Naive thymus-derived CD8-positive, alpha-beta T cell (primary cell): ENCODE measurements around the gene ADCY2. TPM values are rescaled to one million over a fixed set of nuclear protein-coding genes. Genes with fewer than 3 reads are reported as not detected.
"Not testable (repeated sequence)": the region's sequence is repeated elsewhere in the genome, so short reads cannot be mapped to it uniquely, and the experiment has no call there.

Source experiments
- ATAC-seq, 2 donors: fragments of 150-1000 bp; cut with Tn5 transposase in 1 of 2; sonication (Bioruptor Pico), chemical (Tn5 transposase) in 1 of 2; 1 replicate in 1 of 2; 2 replicates in 1 of 2; pipeline ENCODE4 v1.10.0; 2021; ENCODE audit warnings: mild to moderate bottlenecking in 2 of 2, moderate library complexity in 2 of 2
- POLR2A ChIA-PET: fragments of 350-600 bp; sonication (Branson Sonifier 250); formaldehyde crosslinking; loops from one replicate; lab custom pipeline; 2021; ENCODE audit warnings: antibody characterized with exemption; lab: Charles Lee
- DNase-seq, 10 donors: peaks; one replicate each; pipeline versions ENCODE4 v3.0.0 to v3.0.0-alpha.2; 2020 to 2022
- H3K27ac Mint-ChIP-seq, 10 donors: one replicate each; pipeline ENCODE4 v1.8.0; 2020 to 2022; ENCODE audit warnings: mild to moderate bottlenecking in 10 of 10, mixed read lengths in 10 of 10, moderate library complexity in 4 of 10, inconsistent platforms in 1 of 10
- H3K27me3 Mint-ChIP-seq, 5 donors: one replicate each; pipeline ENCODE4 v1.8.0; 2021 to 2022; ENCODE audit warnings: mixed read lengths in 5 of 5
- H3K36me3 Mint-ChIP-seq, 3 donors: one replicate each; pipeline ENCODE4 v1.8.0; 2020 to 2022; ENCODE audit warnings: mixed read lengths in 3 of 3, mild to moderate bottlenecking in 2 of 3, inconsistent platforms in 1 of 3
- H3K4me1 Mint-ChIP-seq, 4 donors: one replicate each; pipeline ENCODE4 v1.8.0; 2021 to 2022; ENCODE audit warnings: mixed read lengths in 4 of 4
- H3K4me3 Mint-ChIP-seq, 10 donors: one replicate each; pipeline ENCODE4 v1.8.0; 2020 to 2022; ENCODE audit warnings: mild to moderate bottlenecking in 10 of 10, mixed read lengths in 10 of 10, moderate library complexity in 6 of 10, inconsistent platforms in 1 of 10
- H3K9me3 Mint-ChIP-seq, 9 donors: one replicate each; pipeline ENCODE4 v1.8.0; 2020 to 2022; ENCODE audit warnings: mixed read lengths in 9 of 9, mild to moderate bottlenecking in 3 of 9, inconsistent platforms in 1 of 9, moderate library complexity in 1 of 9
- polyA plus RNA-seq, 3 donors: library from polyadenylated mRNA; unstranded; fragments of 300-500 nt; fragmentation: Illumina TruSeq; gene quantifications; one replicate each; pipeline ENCODE4 v1.2.3, GENCODE V29; 2021
- total RNA-seq, 8 experiments: library from RNA in 2 of 8; stranded (reverse) in 2 of 8; gene quantifications; one replicate each; pipeline ENCODE4 v1.2.3 and lab custom pipeline; 2021 to 2026

ADCY2 gene
- total and polyA plus RNA-seq, 5 experiments from 2014 or later, result not detected

- H3K9me3 Mint-ChIP-seq, DNase-seq, ATAC-seq, H3K4me1 Mint-ChIP-seq, H3K36me3 Mint-ChIP-seq, H3K4me3 Mint-ChIP-seq, POLR2A ChIA-PET: not testable (repeated sequence)
- Mint-ChIP-seq H3K27me3 (peaks cover 2 to 16% (median 9%) of the 10 kb centered on the region in 5 donors), H3K27ac (peak overlapping the region in 1 of 10 donors; percentile 42)
Measured at GRCh38 chr5:7423231-7423630, 27.3 kb downstream of the ADCY2 start.

- Mint-ChIP-seq H3K9me3 (peaks cover 0 to 7% (median 0%) of the 10 kb centered on the region in 9 donors), H3K4me1 (no peaks in the 10 kb centered on the region), H3K4me3 (no peak overlapping the region), H3K36me3 (no peaks in the 10 kb centered on the region), H3K27me3 (peaks cover 2 to 13% (median 3%) of the 10 kb centered on the region in 5 donors), H3K27ac (no peak overlapping the region)
- no peak for DNase-seq
- no peak for ATAC-seq
- POLR2A ChIA-PET, result no interaction called here
Measured at GRCh38 chr5:7425830-7426229, 29.9 kb downstream of the ADCY2 start.

- ATAC-seq, result no peak
- Mint-ChIP-seq H3K4me1 (no peaks in the 10 kb centered on the region), H3K27ac (no peak overlapping the region), H3K4me3 (no peak overlapping the region), H3K9me3 (peaks cover 0 to 7% (median 0%) of the 10 kb centered on the region in 9 donors), H3K36me3 (no peaks in the 10 kb centered on the region), H3K27me3 (peaks cover 0 to 13% (median 2%) of the 10 kb centered on the region in 5 donors)
- POLR2A ChIA-PET, result no interaction called here
- DNase-seq, result no peak
Measured at GRCh38 chr5:7426284-7426683, 30.3 kb downstream of the ADCY2 start.

GRCh38 chr5:7434914-7435313, 39.0 kb downstream of the ADCY2 start:
- POLR2A ChIA-PET, result no interaction called here
- Mint-ChIP-seq H3K9me3 (peaks cover 0 to 17% (median 6%) of the 10 kb centered on the region in 9 donors), H3K36me3 (no peaks in the 10 kb centered on the region), H3K4me3 (no peak overlapping the region), H3K27ac (no peak overlapping the region), H3K27me3 (no peaks in the 10 kb centered on the region), H3K4me1 (no peaks in the 10 kb centered on the region)
- DNase-seq (no peak), ATAC-seq (no peak)

GRCh38 chr5:7435503-7435902, 39.6 kb downstream of the ADCY2 start:
- Mint-ChIP-seq H3K36me3 (no peaks in the 10 kb centered on the region), H3K4me3 (no peak overlapping the region), H3K9me3 (peaks cover 0 to 18% (median 6%) of the 10 kb centered on the region in 9 donors), H3K27me3 (no peaks in the 10 kb centered on the region), H3K27ac (no peak overlapping the region), H3K4me1 (no peaks in the 10 kb centered on the region)
- POLR2A ChIA-PET, result no interaction called here
- no peak for DNase-seq
- no peak for ATAC-seq

- no peaks in the 10 kb centered on the region for H3K4me1 Mint-ChIP-seq
- no peak overlapping the region for H3K27ac Mint-ChIP-seq
- DNase-seq (no peak), ATAC-seq (no peak)
- no peaks in the 10 kb centered on the region for H3K36me3 Mint-ChIP-seq
- H3K9me3 Mint-ChIP-seq, result peaks cover 0 to 18% (median 6%) of the 10 kb centered on the region in 9 donors
- POLR2A ChIA-PET, result no interaction called here
- H3K4me3 Mint-ChIP-seq, result no peak overlapping the region
- peaks cover 0 to 3% (median 0%) of the 10 kb centered on the region in 5 donors for H3K27me3 Mint-ChIP-seq
Measured at GRCh38 chr5:7436521-7436920, 40.6 kb downstream of the ADCY2 start.

GRCh38 chr5:7437836-7438235, 41.9 kb downstream of the ADCY2 start:
- peaks cover 0 to 18% (median 6%) of the 10 kb centered on the region in 9 donors for H3K9me3 Mint-ChIP-seq
- H3K36me3 Mint-ChIP-seq, result no peaks in the 10 kb centered on the region
- no peak overlapping the region for H3K4me3 Mint-ChIP-seq
- ATAC-seq, result no peak
- POLR2A ChIA-PET, result no interaction called here
- no peaks in the 10 kb centered on the region for H3K4me1 Mint-ChIP-seq
- H3K27ac Mint-ChIP-seq, result no peak overlapping the region
- no peak for DNase-seq
- H3K27me3 Mint-ChIP-seq, result peaks cover 0 to 3% (median 0%) of the 10 kb centered on the region in 5 donors

- Mint-ChIP-seq H3K4me3 (no peak overlapping the region), H3K9me3 (peaks cover 0 to 5% (median 0%) of the 10 kb centered on the region in 9 donors), H3K27ac (no peak overlapping the region), H3K4me1 (no peaks in the 10 kb centered on the region), H3K27me3 (peaks cover 0 to 6% (median 0%) of the 10 kb centered on the region in 5 donors), H3K36me3 (no peaks in the 10 kb centered on the region)
- POLR2A ChIA-PET, result no interaction called here
- DNase-seq (no peak), ATAC-seq (no peak)
Measured at GRCh38 chr5:7445068-7445467, 49.1 kb downstream of the ADCY2 start.

- Mint-ChIP-seq H3K27ac (no peak overlapping the region), H3K4me3 (no peak overlapping the region), H3K27me3 (peaks cover 0 to 4% (median 0%) of the 10 kb centered on the region in 5 donors), H3K9me3 (peaks cover 0 to 3% (median 0%) of the 10 kb centered on the region in 9 donors), H3K4me1 (no peaks in the 10 kb centered on the region), H3K36me3 (no peaks in the 10 kb centered on the region)
- POLR2A ChIA-PET, result no interaction called here
- DNase-seq, result no peak
- ATAC-seq, result no peak
Measured at GRCh38 chr5:7445831-7446230, 49.9 kb downstream of the ADCY2 start.

- Mint-ChIP-seq H3K36me3 (no peaks in the 10 kb centered on the region), H3K27me3 (peaks cover 0 to 4% (median 0%) of the 10 kb centered on the region in 5 donors), H3K4me3 (no peak overlapping the region), H3K9me3 (peaks cover 0 to 2% (median 0%) of the 10 kb centered on the region in 9 donors), H3K4me1 (no peaks in the 10 kb centered on the region), H3K27ac (no peak overlapping the region)
- DNase-seq (no peak), ATAC-seq (no peak)
- POLR2A ChIA-PET, result no interaction called here
Measured at GRCh38 chr5:7446913-7447312, 51.0 kb downstream of the ADCY2 start.

GRCh38 chr5:7453947-7454346, 58.0 kb downstream of the ADCY2 start:
- no peak overlapping the region for H3K27ac Mint-ChIP-seq
- ATAC-seq (no peak), DNase-seq (no peak)
- no peak overlapping the region for H3K4me3 Mint-ChIP-seq
- peaks cover 0 to 2% (median 0%) of the 10 kb centered on the region in 5 donors for H3K27me3 Mint-ChIP-seq
- H3K9me3 Mint-ChIP-seq, result peaks cover 0 to 6% (median 0%) of the 10 kb centered on the region in 9 donors
- POLR2A ChIA-PET, result no interaction called here
- no peaks in the 10 kb centered on the region for H3K36me3 Mint-ChIP-seq
- H3K4me1 Mint-ChIP-seq, result no peaks in the 10 kb centered on the region

GRCh38 chr5:7456206-7456605, 60.3 kb downstream of the ADCY2 start:
- H3K4me3 Mint-ChIP-seq, result no peak overlapping the region

GRCh38 chr5:7461371-7461770, 65.4 kb downstream of the ADCY2 start:
- POLR2A ChIA-PET, result no interaction called here
- H3K4me1 Mint-ChIP-seq, result no peaks in the 10 kb centered on the region
- peaks cover 0 to 2% (median 0%) of the 10 kb centered on the region in 5 donors for H3K27me3 Mint-ChIP-seq
- no peak for DNase-seq
- no peak overlapping the region for H3K4me3 Mint-ChIP-seq
- H3K9me3 Mint-ChIP-seq, result peaks cover 0 to 4% (median 2%) of the 10 kb centered on the region in 9 donors
- ATAC-seq, result no peak
- H3K36me3 Mint-ChIP-seq, result no peaks in the 10 kb centered on the region
- no peak overlapping the region for H3K27ac Mint-ChIP-seq

More at GRCh38 chr5:7456206-7456605, 60.3 kb downstream of the ADCY2 start:
- Mint-ChIP-seq H3K4me1 (no peaks in the 10 kb centered on the region), H3K9me3 (peaks cover 0 to 5% (median 2%) of the 10 kb centered on the region in 9 donors), H3K36me3 (no peaks in the 10 kb centered on the region), H3K27me3 (peaks cover 0 to 2% (median 0%) of the 10 kb centered on the region in 5 donors), H3K27ac (no peak overlapping the region)
- POLR2A ChIA-PET, result no interaction called here
- no peak for ATAC-seq
- no peak for DNase-seq

- POLR2A ChIA-PET, result no interaction called here
- Mint-ChIP-seq H3K4me1 (no peaks in the 10 kb centered on the region), H3K4me3 (no peak overlapping the region), H3K27ac (no peak overlapping the region), H3K9me3 (peaks cover 0 to 4% (median 0%) of the 10 kb centered on the region in 9 donors), H3K36me3 (no peaks in the 10 kb centered on the region), H3K27me3 (peaks cover 0 to 2% (median 0%) of the 10 kb centered on the region in 5 donors)
- DNase-seq (no peak), ATAC-seq (no peak)
Measured at GRCh38 chr5:7462758-7463157, 66.8 kb downstream of the ADCY2 start.
